HUES6 (cell line): ENCODE results near the gene DDIT4.
A peak's percentile ranks its signal among the peaks of the same experiment; 100 is the strongest.
"Not testable (repeated sequence)": the region's sequence is repeated elsewhere in the genome, so short reads cannot be mapped to it uniquely, and the experiment has no call there.

Source experiments
- H3K27ac ChIP-seq: 2 replicates; pipeline ENCODE4 v1.7.0; 2013; ENCODE audit warnings: low read depth, mild to moderate bottlenecking, low read length, inconsistent platforms
- H3K27me3 ChIP-seq: 2 replicates; pipeline ENCODE4 v1.6.1; 2013; ENCODE audit warnings: low read length; ENCODE audit not compliant: control insufficient read depth, insufficient read depth
- H3K36me3 ChIP-seq: 2 replicates; pipeline ENCODE4 v1.6.1; 2013; ENCODE audit warnings: low read length; ENCODE audit not compliant: control insufficient read depth, insufficient read depth
- H3K4me1 ChIP-seq: 2 replicates; pipeline ENCODE4 v1.6.1; 2013; ENCODE audit warnings: low read length; ENCODE audit not compliant: control insufficient read depth, insufficient read depth
- H3K4me3 ChIP-seq: 2 replicates; pipeline ENCODE4 v1.5.1; 2013; ENCODE audit warnings: low read depth, low read length
- H3K9ac ChIP-seq: one replicate; pipeline ENCODE4 v1.6.1; 2013; ENCODE audit warnings: mild to moderate bottlenecking, low read length
- H3K9me3 ChIP-seq: 2 replicates; pipeline ENCODE4 v1.6.1; 2013; ENCODE audit warnings: low read depth, low read length; ENCODE audit not compliant: control insufficient read depth, insufficient read depth

DDIT4 gene

GRCh38 chr10:72298592-72299519, 25.1 kb downstream of the DDIT4 start:
- Histone ChIP-seq H3K27ac (peak overlapping the region; percentile 76; the same call in 1 of the 2 replicates), H3K9me3 (no peaks in the 10 kb centered on the region), H3K27me3 (no peaks in the 10 kb centered on the region), H3K9ac (peak overlapping the region; percentile 68), H3K4me3 (peak overlapping the region; percentile 64), H3K4me1 (peaks cover 23% of the 10 kb centered on the region), H3K36me3 (no peaks in the 10 kb centered on the region)

- peaks cover under 1% of the 10 kb centered on the region for H3K4me1 ChIP-seq
- H3K27ac ChIP-seq: no peak overlapping the region
- no peak overlapping the region for H3K4me3 ChIP-seq
- H3K9ac ChIP-seq: no peak overlapping the region
- H3K36me3 ChIP-seq: no peaks in the 10 kb centered on the region
- no peaks in the 10 kb centered on the region for H3K27me3 ChIP-seq
- no peaks in the 10 kb centered on the region for H3K9me3 ChIP-seq
Observed at GRCh38 chr10:72303424-72304128, 29.9 kb downstream of the DDIT4 start.

- Histone ChIP-seq H3K27me3 (no peaks in the 10 kb centered on the region), H3K4me3 (no peak overlapping the region), H3K9me3 (no peaks in the 10 kb centered on the region), H3K9ac (no peak overlapping the region), H3K36me3 (no peaks in the 10 kb centered on the region), H3K4me1 (peaks cover 14% of the 10 kb centered on the region), H3K27ac (no peak overlapping the region)
Observed at GRCh38 chr10:72306215-72306760, 32.6 kb downstream of the DDIT4 start.

- H3K27ac ChIP-seq, H3K27me3 ChIP-seq, H3K4me3 ChIP-seq, H3K9ac ChIP-seq, H3K36me3 ChIP-seq, H3K9me3 ChIP-seq: not testable (repeated sequence)
- peaks cover 14% of the 10 kb centered on the region for H3K4me1 ChIP-seq
Observed at GRCh38 chr10:72307711-72308110, 34.0 kb downstream of the DDIT4 start.

- Histone ChIP-seq H3K9me3 (no peaks in the 10 kb centered on the region), H3K9ac (no peak overlapping the region), H3K4me1 (peaks cover 14% of the 10 kb centered on the region), H3K27me3 (no peaks in the 10 kb centered on the region), H3K27ac (no peak overlapping the region), H3K36me3 (no peaks in the 10 kb centered on the region), H3K4me3 (no peak overlapping the region)
Observed at GRCh38 chr10:72308320-72308987, 34.7 kb downstream of the DDIT4 start.

- no peaks in the 10 kb centered on the region for H3K27me3 ChIP-seq
- peaks cover 14% of the 10 kb centered on the region for H3K4me1 ChIP-seq
- no peaks in the 10 kb centered on the region for H3K36me3 ChIP-seq
- H3K9me3 ChIP-seq: no peaks in the 10 kb centered on the region
- no peak overlapping the region for H3K27ac ChIP-seq
- H3K4me3 ChIP-seq: no peak overlapping the region
- no peak overlapping the region for H3K9ac ChIP-seq
Observed at GRCh38 chr10:72309290-72310240, 35.8 kb downstream of the DDIT4 start.

GRCh38 chr10:72310241-72310633, 36.5 kb downstream of the DDIT4 start:
- no peak overlapping the region for H3K4me3 ChIP-seq
- H3K9ac ChIP-seq: no peak overlapping the region
- H3K9me3 ChIP-seq: no peaks in the 10 kb centered on the region
- peaks cover 19% of the 10 kb centered on the region for H3K4me1 ChIP-seq
- no peak overlapping the region for H3K27ac ChIP-seq
- no peaks in the 10 kb centered on the region for H3K27me3 ChIP-seq
- no peaks in the 10 kb centered on the region for H3K36me3 ChIP-seq

GRCh38 chr10:72310636-72311035, 36.9 kb downstream of the DDIT4 start:
- Histone ChIP-seq H3K27ac (no peak overlapping the region), H3K9me3 (no peaks in the 10 kb centered on the region), H3K4me1 (peaks cover 21% of the 10 kb centered on the region), H3K9ac (no peak overlapping the region), H3K27me3 (no peaks in the 10 kb centered on the region), H3K36me3 (no peaks in the 10 kb centered on the region), H3K4me3 (no peak overlapping the region)

- Histone ChIP-seq H3K27me3 (no peaks in the 10 kb centered on the region), H3K27ac (no peak overlapping the region), H3K9ac (no peak overlapping the region), H3K9me3 (no peaks in the 10 kb centered on the region), H3K36me3 (no peaks in the 10 kb centered on the region), H3K4me1 (peaks cover 24% of the 10 kb centered on the region), H3K4me3 (no peak overlapping the region)
Observed at GRCh38 chr10:72311667-72312066, 37.9 kb downstream of the DDIT4 start.

- Histone ChIP-seq H3K4me1 (peaks cover 24% of the 10 kb centered on the region), H3K27me3 (no peaks in the 10 kb centered on the region), H3K36me3 (no peaks in the 10 kb centered on the region), H3K9ac (no peak overlapping the region), H3K9me3 (no peaks in the 10 kb centered on the region), H3K27ac (no peak overlapping the region), H3K4me3 (no peak overlapping the region)
Observed at GRCh38 chr10:72312865-72313391, 39.2 kb downstream of the DDIT4 start.
